Gastrocnemius medialis (tissue), 4 donors: ENCODE measurements around the gene GRM8.

Experiments
- CTCF ChIP-seq, 5 experiments: fragments of 450-650 bp in 3 of 5; fragments of 200-600 bp in 2 of 5; sonication (generic) in 2 of 5; IDR thresholded peaks in 4 of 5; conservative IDR thresholded peaks in 1 of 5; 1 replicate in 4 of 5; 2 replicates in 1 of 5; pipeline ENCODE4 v1.5.1; 2016 to 2019; ENCODE audit warnings: antibody characterized with exemption in 5 of 5, mild to moderate bottlenecking in 3 of 5, moderate library complexity in 3 of 5
- POLR2A ChIP-seq, 2 donors: fragments of 450-650 bp; IDR thresholded peaks; one replicate each; pipeline ENCODE4 v1.6.1; 2017; ENCODE audit warnings: antibody characterized with exemption in 2 of 2, mild to moderate bottlenecking in 2 of 2, moderate library complexity in 2 of 2

GRCh38 chr7:127251465-127252376, 1.0 kb downstream of the GRM8 start:
- no peak for TF ChIP-seq CTCF (IDR thresholded peaks at IDR 0.05 in 4 of 5, conservative IDR thresholded peaks at IDR 0.05 in 1 of 5)
- no peak for TF ChIP-seq POLR2A (IDR thresholded peaks at IDR 0.05)
